ENCODE data around the gene MCCD1.
A peak's percentile ranks its signal among the peaks of the same experiment; 100 is the strongest.

Gene MCCD1

DNA sequence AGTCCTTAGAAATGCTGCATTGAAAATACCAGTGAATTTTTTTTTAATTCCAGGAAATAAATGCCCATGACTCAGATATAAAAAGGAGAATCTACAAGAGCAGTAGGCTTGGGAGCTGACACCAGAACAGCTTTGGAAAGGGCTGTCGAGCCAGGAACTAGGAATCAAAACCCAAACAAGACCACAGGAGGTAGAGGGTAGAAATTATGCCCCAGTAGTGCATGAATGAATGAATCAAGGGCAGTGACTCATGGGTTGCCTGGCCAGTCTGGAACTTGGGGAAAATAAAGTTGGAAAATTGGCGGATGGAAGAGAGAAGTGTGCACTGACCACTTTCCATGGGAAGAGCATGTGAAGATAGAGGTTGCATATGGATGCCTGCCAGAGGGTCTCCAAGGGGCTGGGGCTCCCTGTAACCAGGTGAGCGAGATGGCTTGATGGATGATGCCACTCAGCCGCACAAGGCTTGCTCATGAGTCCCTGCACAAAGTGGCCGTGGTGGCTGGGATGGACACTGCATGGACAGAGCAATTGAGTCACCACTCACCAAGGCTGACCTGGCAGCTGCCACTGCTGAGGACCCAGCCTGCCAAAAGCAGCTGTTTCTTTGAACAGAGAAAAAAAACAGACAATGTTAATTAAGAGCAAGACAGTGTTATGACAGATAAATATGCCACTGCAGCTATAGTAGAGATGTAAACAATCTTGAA is 15.2 kb upstream of the MCCD1 start:
- no peak for DNase-seq

DNA sequence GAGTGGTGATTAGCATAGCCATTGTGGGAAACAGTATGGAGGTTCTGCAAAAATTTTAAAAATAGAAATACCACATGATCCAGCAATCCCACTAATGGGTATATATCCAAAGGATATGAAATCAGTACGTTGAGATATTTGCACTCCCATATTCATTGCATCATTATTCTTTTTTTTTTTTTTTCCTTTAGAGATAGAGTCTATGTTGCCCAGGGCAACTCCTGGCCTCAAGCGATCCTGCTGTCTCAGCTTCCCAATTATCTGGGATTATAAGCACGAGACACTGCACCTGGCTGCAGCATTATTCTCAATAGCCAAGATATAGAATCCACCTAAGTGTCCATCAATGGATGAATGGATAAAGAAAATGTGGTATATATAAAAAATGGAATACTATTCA is 6.9 kb upstream of the MCCD1 start:
- DNase-seq: no peak

GRCh38 chr6:31525553-31525931 is 3.2 kb upstream of the MCCD1 start:
- DNase-seq: no peak

DNA sequence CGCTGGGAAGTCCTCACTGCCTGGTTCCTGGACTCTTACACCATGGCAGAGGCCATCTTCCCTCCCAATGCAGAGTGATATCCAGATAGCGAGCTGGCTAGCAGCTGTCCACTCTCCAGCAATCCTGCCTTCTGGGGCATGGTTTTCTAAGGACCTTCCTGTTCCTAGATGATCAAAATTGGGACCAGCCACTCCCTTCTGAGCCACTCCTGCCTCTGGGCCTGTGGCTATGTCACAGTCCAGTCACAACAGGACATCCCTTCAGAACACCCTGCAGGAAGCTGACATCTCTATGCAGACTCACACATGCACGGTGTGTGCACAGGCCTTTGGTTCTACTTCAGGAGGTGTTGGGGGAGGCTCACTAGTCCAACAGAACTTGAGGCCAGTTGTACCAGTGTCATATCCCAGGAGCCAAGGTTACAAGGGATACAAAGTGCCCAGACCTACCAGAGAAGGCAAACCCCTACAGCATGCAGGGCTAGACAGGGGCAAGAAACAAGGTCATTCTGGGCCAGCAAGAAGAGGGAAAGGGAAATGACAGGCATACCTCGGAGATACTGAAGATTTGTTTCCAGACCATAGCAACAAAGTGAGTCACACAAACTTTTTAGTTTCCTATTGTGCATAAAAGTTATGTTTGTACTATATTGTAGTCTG is 2.7 kb upstream of the MCCD1 start:
- DNase-seq: no peak

GRCh38 chr6:31528307-31528777 is 420 bp upstream of the MCCD1 start:
- DNase-seq: no peak

- no peak for DNase-seq
Measured at GRCh38 chr6:31529329-31530150, 778 bp downstream of the MCCD1 start.

- DNase-seq: no peak
Measured at GRCh38 chr6:31530659-31531058, 1.9 kb downstream of the MCCD1 start.

DNA sequence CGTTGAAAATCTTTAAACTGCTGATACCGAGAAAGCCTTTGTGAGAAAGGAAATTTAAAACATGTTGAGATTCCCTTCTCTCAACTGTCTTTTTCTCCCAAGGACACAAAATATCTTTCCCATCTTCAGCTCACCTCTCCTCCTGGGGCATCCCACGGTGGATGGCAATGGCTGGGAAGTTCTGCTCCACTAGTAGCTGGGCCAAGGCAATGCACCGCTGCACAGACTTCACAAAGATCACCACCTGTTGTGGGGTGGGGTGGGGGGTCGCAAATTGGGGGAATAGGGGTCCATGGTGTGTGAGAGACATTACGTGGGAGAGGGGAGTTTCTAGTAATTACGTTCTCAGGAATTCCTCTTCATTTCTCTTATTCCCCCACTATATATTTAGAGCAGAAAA is 2.4 kb downstream of the MCCD1 start:
- no peak for DNase-seq

GRCh38 chr6:31531771-31532643 is 3.2 kb downstream of the MCCD1 start:
- DNase-seq: no peak

GRCh38 chr6:31532644-31533454 is 4.1 kb downstream of the MCCD1 start:
- DNase-seq: no peak

GRCh38 chr6:31533455-31533841 is 4.7 kb downstream of the MCCD1 start:
- no peak for DNase-seq

DNA sequence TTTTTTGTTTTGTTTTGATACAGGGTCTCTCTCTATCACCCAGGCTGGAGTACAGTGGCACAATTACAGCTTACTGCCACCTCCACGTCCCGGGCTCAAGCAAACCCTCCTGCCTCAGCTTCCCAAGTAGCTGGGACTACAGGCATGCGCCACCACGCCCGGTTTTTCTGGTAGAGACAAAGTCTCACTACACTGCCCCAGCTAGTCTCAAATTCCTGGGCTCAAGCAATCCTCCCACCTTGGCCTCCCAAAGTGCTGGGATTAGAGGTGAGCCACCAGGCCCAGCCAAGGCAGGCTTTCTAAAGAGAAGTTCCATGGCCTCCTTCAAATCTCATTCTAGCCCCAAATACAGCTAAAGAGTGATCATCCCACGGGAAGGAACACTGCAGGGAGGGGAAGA is 5.2 kb downstream of the MCCD1 start:
- DNase-seq: no peak

GRCh38 chr6:31534521-31535040 is 5.8 kb downstream of the MCCD1 start:
- DNase-seq: no peak

DNA sequence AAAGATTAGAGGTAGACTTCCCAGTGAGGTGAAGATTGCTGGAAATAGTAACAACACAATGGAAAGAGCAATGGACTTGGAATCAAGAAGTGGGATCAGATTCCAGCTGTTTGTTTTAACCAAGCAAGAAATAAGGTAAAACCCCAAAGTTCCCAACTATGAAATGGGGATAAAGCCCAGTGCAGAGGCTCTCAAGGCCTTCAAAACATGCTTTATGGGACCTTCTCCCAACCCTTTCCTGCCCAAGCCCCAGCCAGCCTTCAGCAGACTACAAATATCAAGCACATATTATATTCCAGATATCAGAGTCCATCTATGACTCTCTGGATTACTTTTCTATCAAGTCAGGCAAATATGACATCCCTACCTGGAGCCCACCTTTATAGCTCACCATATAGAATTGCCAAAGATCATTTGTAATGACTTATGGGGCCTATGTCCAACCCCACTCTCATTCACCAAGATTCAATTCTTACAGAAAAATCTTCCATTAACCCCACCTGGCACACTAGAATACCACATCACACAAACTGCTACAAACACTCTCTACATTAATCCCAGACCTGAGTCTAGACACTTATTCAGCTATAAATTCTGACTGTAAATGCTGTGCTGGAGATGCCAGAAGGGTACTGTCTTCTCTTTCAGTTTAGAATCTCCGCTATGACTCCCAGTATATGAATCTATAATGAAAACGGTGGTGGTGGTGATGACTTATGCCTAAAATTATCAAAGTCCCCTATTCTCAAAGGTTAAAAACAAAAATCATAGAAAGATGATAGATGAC is 7.0 kb downstream of the MCCD1 start:
- no peak for DNase-seq

DNA sequence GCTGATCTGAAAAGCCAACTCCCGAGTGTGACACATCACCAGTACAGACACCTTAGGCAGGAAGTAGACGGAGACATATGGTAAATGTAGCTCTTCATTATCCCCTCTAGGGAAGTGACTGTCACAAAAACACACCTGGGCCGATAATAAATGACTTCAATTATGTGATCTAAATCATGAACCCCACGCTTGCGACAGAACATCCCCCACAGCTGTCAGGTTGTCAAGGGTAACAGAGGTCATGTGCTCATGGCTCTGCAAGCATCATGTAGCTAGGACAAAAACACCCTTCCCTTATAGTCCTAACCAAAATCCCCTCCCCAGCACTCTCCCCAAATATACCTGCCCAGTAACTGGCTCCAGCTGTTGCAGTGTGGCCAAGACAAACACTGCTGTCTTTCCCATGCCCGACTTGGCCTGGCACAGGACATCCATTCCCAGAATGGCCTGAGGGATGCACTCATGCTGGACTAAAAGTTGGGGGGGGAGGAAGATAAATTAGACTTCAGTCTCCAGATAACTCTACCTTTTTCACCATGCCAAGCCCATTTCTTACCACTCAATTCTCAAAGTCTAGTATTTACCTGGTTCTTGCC is 10.1 kb downstream of the MCCD1 start:
- DNase-seq: no peak

GRCh38 chr6:31540640-31541039 is 11.9 kb downstream of the MCCD1 start:
- DNase-seq: no peak

DNA sequence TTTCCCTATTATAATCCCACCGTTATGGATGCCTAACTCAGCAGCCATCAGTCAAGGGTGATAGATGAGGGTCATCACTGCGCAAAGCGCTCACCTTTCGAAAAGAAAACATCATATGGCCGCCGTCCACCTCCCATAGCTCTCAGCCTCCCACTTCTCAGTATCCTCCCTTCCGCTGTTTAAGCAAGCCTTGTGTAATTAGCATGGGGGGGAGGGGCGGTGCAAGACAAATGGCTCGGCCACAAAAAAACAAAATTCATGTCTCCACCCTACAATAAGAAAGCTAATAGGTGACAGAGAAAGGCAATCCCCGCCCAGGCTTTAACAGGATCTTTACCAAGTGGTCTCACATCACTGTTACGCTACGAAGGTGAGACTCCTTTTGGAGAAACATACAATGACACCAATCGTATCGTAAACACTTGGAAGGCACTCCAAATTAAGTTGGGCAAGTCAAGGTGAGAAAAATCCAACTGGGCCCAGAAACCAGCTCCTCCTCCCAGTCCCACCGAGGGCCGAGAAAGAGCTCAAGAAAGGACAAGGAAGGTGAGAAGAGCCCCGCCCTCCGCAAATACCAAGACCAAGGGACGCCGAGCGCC is 12.4 kb downstream of the MCCD1 start:
- DNase-seq: no peak

DNA sequence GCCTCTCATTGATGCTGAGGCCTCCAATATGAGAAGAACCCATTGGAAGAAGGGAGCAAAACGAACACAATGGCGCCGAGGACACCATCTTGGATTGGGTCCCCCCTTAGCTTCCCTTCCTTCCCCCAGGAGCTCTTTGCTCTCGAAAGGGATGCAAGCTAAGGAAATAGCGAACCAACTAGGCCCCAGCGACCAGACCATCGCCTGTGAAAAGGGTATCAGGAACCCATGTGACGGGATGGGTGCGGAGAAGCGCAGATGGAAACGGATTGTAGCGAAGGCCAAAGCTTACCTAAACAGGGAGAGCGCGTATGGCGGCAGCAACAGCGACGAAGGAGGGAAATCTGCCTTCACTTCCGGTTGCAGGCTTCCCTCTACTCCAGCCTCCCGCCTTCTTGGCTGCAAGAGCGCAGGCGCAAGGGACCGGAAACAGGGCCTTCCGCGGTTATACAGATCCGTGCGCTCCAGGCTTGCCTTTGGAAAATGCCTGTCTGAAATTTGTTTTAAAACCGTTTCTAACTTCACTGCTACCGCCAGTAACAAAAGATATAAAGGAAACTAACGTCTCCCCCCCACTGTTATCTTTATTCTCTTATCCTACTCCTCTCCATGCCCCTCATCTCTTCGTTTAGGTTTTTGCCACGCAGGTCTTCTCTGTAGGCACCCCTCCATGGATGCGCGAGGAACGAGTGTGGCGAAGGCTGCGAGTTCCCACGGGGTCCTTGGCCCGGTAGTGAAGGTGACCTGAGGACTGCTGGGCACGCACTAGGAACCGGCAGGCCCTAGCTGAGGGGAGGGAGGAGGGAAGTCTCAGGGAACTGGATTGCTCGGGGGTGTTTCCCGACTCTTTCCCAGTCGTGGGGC is 13.1 kb downstream of the MCCD1 start, which contains the start of gene DDX39B:
DDX39B (minus strand) TSS at position 346 of the 864 bp plus-strand sequence. CDS start 1,471 bp downstream, outside the sequence.
- peak; percentile 92 for DNase-seq

DNA sequence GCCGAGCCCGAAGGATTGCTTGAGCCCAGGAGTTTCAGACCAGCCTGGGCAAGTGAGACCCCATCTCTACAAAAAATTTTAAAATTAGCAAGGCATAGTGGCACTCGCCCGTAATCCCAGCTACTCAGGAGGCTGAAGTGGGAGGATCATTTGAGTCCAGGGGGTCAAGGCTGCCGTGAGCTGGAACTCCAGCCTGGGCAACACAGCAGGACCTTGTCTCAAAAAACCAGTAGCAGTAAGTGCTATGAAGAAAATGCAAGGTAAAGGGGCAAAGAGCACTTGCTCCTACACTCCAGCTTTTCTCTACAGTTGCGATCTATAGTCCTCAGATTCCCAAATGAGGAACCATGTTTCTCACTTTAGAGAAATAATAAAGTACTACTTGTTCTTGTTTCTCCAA is 14.9 kb downstream of the MCCD1 start:
- no peak for DNase-seq

Data from NCI-H1694 treated with DMSO at 0.1 percent for 48 hours (cell line).